GM21529 (cell line): ENCODE results near the gene GOSR2.
"Not testable (repeated sequence)": the region's sequence is repeated elsewhere in the genome, so short reads cannot be mapped to it uniquely, and the experiment has no call there.

Experiments
- ATAC-seq: cut with Tn5 transposase; IDR thresholded peaks from one replicate; pipeline ENCODE4 v1.9.1; 2021; ENCODE audit not compliant: unreplicated experiment

Gene GOSR2

DNA sequence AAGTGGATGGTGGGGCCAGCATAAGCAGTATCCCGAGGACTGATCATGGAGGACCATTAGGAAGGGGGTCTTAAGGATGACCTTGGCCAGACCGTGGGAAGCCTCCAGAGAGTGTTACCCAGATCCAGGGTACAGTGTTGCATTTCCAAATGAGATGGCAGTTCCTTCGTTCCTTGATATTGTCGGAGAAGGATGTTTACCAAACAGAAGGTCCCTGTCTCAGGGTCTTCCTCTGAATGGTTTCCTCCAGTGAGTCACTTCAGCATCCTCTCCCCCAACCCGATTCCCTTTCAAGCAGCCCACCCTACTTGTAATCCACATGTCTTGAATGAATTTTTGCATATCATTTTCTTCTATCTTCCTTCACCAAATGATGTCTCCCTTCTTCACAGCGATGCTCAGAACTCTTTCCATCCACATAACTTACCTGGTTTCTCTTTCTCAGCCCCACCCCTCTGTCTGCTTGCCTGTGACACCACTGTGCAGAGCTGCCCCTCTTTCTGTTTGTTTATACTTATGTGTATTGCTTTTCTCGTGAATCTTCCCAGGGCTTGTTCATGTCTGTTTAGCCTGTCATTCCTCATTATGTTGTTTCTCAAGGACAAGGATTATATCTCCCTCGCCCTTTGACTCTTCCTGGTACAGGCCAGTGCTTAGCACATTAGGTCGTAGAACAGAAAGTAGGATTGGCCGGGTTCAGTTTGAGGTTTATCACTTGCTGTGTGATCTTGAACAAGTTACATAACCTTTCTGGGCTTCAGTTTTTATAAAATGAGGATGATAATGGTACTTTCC, 5.7 kb downstream of the GOSR2 start:
- ATAC-seq: no peak

DNA sequence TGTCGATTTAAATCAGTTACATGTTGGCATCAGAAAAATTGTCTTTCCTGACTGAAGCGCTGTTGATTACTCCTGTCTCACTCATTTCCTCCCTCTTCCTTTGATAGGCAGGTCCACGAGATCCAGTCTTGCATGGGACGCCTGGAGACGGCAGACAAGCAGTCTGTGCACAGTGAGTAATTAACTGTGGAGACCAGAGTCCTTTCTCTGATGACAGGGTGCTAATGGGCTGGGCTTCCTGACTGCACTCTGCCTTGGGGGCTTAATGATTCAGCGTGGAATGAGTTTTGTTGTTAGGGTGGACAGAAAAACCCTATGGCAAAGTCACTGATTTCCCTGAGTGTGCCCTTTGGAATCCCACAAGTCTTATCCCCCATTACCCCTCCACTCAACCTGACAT, 6.5 kb downstream of the GOSR2 start:
- no peak for ATAC-seq

DNA sequence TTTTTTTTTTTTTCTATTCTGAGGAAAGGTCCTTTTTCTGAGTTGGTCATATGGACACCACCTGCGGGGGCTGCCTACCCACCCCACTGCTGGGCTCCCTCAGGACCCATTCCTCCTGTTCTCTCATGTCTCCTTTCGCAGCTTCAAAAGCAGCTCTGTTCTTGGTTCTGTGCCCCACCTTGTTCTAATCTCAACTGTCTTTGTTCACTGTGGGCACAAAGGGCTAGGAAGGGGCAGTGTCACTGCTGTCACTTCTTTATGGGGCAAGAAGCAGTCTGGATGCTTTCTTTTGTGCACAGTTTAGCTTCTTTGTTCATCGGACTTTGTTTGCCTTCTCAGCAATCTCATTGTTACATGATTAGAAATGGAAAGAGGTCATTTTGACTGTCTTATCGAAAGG, 7.1 kb downstream of the GOSR2 start:
- ATAC-seq: no peak

DNA sequence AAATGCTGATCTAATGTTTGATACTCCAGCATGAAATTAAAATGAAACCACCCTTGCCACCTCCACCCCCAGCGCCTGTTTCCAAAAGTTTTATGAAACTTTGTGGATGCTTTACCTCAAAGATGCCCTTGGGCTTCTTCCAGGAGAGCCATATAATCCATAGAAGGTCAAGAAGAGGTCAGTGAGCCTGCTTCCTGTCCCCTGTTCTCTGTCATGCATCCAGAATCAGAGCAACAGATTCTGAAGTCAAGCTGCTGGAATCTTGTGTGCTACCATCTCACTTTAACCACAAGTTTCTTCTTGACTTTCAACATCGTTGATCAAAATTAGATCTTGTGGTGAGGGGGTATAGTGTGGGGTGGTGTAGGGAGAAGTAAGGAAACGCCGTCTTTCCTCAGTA, 8.6 kb downstream of the GOSR2 start:
- ATAC-seq: no peak

DNA sequence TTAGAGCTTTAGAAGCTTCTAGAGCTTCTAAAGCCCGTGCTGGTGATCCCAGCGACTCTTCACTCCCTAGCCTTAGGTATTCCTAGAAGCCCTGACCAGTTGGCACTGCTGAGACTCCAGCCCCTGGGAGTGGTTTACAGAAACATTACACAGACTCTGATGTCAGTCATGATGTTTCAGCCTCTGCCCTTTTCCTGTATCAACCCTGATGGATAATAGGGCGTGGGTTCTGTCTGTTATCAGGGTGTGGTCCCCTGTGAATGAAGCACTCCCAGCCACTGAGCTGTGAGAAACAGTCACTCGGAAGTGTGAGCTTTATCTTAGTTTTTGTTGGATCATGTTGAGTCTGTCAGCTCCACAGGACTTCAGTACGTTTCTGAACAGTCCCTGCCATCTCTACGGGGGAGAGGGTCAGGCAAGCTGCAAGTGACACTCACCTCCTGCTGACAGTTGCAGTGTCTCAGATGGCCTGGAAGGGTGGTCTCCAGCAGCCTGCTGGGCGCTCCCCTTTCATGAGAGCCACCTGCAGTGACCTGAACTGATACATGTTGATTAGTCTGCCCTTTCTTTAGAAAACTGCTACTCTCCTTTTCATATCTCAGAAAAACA, 12.8 kb downstream of the GOSR2 start:
- ATAC-seq: no peak

DNA sequence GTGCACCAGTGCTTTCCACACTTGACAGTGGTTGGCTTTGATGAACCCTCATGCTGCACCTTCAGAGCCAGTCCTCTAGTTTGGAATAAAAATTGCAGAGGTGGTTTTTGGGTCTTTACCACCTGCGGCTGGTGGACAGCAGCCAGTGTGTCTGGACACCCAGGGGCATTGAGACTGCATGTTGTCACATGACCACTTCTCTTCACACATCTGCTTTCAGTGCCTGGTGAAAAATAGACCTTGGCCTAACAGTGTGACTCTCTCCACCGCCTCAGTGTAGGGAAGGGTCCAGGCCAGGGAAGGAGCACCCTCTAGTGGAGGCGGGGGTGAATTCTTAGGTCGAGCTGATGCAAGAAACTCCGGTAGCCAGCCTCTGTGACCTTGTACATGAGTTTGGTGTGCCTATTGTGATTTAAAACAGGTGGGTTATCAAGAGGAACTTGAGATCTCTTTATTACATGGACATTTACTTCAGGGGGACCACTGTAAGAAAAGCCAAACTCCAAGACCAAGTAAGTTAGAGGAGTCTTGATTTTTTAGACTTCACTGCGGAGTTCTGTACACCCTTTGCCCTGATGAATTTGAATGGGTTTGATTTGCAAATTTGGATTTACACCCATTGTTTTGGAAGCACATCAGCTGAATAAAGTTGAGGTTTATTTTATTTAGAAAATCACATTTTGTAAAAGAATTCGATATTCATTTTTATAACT, 17.9 kb downstream of the GOSR2 start:
- peak; percentile 59 for ATAC-seq

DNA sequence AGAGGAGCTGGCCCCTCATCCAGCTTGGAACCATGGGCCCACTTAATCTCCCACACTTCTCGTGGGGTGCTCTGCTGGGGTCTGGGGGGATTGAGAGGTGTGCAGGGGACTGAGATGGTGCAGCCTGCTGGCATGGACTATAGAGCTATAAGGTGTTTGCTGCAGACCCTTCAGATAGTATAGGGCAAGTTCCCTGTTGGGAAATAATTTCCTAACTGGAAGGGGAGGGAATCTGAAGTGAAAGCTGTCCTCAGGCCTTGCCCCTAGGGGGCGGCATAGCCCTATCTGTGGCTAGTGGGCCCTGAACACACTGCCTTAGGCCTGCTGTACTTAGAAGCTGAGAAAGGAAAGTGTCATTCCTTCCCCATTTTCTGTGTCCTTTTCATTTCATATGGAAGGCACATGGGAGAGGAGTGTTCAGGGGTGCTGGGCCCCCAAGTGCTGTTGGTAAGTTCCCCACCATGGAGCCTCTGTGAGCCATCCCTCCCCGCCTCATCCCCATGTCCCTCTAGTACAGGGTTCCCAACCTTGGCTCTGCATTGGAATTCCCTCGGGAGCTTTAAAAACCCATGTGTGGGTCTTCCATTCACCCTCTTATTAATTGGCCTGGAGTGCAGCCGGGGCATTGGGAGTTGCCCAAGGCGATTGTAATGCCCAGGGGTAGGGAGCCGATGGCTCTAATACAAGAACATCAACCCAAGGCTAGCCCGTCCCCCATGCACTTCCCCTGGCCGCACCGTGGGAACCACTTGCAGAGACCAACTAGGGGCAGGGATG, 19.7 kb downstream of the GOSR2 start:
- ATAC-seq: no peak

DNA sequence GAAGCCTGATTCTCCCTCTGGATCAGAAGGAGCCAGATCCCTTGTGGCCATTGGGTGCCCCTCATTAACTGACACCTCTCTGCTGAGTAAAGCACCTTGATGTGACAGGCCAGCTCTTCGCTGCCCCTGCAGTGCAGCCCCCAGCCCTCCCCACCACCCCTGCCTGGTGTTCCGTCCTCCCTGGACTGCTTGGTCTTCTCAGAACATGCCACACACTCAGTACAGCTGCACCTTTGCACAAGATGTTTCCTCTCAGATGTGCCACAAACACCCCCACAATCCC, 20.2 kb downstream of the GOSR2 start:
- no peak for ATAC-seq

DNA sequence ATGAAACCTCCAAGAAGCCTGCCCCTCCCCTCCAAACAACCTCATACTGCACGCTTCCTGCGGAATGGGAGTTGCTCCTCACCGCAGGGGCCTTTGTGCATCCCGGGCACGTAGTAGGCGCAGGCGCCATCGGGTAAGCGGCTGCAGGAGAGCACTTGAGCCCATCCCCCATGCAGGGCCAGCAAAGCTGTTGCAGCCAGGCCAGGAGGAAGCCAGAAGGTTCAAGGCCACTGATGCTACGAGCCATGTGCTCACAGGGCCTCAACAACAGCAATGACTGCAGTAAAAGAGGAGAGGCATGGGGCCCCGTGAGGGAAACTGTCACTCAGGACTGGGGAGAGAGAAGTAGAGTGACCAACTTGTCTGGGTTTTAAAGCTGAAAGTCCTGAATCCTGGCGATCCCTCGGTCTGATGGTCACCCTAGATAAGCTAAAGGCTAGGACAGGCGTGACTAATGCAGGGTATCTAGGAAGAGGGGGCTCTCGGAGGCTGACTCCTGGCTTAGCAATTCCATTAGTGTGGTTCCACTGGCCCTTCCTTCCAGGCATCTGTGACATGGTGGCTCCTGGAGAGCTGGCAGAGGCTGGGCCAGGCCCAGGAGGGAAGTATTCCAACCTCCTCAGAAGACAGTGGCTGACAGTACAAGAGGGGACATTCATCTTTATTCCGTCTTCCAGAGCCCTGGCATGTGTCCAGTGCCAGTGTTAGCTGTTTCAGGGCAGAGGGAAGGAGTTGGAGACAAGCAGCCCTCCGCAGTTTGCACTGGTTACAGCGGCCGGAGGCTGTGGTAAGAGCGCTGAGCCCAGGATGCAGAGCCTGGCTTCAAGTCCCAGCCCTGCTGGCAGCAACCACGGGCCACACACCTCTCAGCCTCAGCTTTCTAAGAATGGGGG, 20.8 kb downstream of the GOSR2 start:
- ATAC-seq: no peak

DNA sequence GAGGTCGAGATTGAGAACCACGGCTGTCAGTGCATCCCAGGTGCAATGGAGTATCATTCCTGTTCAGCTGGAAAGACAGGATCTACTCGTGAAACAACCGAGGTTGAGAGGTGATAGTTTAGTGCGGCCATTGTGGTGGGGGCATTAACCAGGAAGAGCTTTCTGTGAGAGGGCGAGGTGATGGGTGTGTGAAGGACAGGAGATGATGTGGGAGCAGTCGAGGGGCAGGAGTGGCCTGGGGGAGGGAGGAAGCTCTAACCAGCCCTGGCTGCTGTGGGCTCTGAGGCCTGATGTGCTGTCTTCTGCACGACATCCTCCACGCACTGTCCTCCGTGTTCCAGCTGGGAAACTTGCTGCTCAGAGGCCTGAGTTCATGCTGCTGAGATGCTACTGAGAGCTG, 22.0 kb downstream of the GOSR2 start:
- ATAC-seq: no peak

DNA sequence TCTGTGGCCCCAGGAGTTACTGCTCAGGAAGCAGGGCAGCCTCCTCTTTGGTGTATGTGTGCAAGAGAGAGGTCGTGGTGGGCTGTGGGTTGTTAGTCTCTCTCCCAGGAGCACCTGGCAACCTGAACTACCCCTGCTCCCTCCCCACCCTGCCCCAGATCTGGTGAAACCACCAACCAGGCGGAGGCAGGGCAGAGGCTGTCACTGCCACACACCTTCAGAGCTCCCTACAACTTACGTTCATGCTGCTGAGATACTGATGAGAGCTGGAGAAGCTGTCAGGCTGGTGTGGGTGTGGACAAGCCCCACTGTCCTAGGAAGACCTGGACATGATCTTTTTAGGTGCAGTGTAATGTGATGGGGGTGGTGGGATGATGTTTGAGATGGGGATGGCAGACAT, 24.3 kb downstream of the GOSR2 start:
- no peak for ATAC-seq

DNA sequence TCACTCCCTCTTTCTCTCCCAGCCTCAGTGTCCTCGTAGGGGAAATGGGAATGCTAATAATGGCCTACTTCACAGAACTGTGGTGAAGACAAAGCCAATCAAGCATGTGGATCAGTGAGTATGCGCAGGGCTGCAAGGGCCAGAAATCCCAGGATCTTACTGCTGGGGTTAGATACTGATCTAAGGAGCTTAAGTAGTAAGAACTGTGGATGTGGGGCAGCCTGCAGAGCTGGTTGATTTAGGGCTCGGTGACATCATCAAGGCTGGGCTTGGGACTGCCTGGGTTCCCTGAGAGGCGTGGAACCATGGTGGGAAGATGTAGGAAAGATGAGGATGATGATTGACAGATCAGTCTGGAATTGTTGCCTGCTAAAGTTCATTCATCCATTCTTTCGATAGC, 25.6 kb downstream of the GOSR2 start:
- ATAC-seq: no peak

DNA sequence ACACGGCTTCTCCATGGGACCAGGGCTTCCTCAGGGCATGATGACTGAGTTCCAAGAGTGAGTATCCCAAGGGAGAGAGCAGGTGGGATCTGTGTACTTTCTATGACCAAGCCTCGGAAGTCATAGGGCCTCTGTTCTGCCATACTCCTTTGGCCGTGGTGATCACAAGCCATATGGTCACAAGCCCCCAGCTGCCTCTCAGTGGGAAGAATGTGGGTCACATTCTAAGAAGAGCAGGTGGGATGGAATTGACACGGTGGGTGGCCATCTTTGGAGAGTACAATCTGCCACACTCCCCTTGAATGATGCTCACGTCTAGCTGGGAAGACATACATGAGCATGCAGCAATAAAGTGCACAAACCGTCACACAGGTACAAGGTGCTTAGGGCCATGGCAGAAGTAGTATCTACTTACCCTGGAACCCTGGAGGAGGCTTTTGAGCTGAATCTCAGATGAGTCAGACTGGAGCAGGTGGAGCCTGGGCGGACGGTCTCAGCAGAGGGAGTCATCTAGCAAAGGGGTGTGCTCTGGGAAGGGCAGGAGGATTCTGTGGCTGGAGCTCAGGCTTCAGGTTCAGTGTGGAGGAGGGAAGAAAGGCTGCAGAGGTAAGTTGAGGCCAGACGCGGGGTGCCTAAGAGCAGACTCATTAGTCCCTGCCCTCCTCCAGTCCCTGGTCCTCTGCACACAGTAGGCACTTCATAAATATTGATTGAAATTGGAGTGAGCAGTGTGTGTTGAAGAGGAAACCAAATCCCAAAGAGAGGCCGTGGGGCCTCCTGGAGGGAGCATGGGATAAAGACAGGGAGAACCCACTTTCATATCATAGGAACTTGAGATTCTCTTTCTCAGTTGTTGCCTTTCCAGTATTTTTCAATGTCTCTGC, 26.6 kb downstream of the GOSR2 start:
- no peak for ATAC-seq

DNA sequence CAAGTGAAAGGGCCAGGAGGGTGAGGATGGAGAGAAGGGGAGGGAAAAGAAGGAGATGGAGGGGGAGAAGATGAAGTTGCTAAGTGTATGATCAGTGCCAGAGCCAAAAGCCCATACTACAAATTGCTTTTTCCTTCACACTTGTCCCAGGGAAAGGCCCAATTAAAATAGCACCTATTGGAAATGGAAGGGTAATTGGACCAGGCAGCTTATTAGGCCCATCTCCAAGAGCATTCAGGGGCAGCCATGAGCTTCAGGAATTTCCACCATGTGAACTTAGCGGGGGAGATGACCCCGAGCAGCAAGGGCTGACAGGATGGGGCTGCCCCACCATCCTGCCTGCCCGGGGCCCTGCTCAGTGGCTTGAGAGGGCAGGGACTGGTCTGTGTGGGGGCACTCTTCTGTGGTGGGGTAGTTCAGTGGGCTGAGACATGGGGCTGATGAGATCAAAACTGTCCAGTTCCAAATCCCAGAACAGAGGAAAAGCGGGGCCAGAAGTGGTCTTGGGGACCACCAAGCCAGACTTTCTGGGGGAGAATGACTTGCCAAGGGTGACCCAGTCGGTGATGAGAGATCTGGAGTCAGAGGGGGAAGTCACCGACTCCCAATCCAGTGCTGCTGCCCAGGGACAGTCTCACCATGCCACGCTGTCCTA, 27.5 kb downstream of the GOSR2 start:
- ATAC-seq: no peak

DNA sequence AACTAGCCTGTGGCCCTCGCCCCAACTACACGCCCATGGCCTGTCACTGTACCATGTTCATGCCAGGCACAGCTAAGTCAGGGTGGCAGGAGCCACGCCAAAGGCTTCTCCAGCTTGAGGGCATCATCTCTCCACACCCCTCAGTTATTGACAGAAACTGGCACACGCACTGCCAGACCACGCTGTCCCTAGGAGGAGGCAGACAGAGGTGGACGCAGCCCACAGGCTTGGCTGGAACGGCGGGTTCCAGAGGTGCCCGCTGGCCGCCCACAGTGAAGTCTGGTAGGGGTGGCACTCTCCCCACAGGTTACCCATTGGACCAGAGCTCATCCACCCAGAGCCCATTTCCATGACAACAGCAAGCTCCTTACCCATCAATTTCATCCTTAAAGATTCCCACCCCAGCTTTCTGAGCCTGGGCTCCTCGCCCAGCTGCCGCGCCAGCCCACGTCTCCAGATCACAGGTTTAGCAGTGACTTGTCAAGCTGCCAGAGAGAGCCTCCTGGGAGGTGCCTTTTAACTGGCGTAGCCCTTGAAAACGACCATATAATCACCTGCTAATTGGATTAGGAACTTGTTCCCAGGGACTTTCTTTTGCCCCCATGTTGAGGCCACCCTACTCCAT, 28.1 kb downstream of the GOSR2 start:
- no peak for ATAC-seq

DNA sequence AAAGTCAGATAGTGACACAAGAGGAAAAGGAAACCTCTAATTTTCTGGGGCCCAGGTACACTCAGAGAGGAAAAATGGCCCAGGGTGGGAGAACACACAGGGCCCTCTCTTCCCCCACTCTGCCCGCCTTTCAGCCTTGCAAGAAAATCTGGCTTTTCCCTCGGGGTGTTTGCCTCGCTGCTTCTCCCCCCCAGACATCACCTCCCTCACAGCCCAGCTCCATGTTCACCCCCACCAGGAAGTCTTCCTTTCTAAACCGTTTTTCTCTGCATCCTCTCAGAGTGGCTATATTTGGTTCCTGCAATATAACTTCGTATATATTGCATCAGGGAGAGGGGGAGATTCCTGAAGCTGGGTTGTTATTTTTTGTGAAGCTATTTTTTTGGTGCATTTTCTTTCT, 28.7 kb downstream of the GOSR2 start:
- ATAC-seq: no peak

DNA sequence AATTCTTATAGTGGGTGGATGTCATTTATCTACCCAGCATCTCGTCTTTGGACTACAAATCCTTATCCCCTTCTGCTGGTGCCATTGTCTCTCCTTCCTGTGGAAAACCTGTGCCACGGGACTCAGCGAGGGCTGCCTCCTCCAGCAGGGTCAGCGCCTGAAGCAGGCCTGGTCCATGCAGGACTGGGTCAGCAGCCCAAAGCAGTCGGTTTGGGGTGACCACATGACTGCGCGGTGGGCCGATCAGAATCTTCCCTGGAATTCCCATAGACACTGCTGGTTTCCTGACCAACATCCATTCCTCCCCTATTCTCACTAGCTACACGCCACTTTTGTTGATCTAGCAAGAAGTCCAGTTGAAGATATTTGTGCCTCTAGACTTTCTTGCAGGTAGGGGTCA, 29.2 kb downstream of the GOSR2 start:
- no peak for ATAC-seq

DNA sequence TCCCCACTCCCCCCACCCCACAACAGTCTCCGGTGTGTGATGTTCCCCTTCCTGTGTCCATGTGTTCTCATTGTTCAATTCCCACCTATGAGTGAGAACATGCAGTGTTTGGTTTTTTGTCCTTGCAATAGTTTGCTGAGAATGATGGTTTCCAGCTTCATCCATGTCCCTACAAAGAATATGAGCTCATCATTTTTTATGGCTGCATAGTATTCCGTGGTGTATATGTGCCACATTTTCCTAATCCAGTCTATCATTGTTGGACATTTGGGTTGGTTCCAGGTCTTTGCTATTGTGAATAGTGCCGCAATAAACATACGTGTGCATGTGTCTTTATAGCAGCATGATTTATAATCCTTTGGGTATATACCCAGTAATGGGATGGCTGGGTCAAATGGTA, 30.2 kb downstream of the GOSR2 start:
- not testable (repeated sequence) for ATAC-seq
